Right ventricle myocardium superior (tissue), 1 donor: Measurements from ENCODE around the gene DGKZ. TPM values are rescaled to one million over a fixed set of nuclear protein-coding genes. Genes with fewer than 3 reads are reported as not detected.

Source experiments
- microRNA-seq: library from miRNA; unstranded; fragments of <30 nt; microRNA quantifications from one replicate; pipeline ENCODE4 v1.2.0, GENCODE V29; 2020
- total RNA-seq: library from RNA; stranded (reverse); fragmentation: NEBNext Ultra II Directional; extraction: Animal tissue kit (Norgen Biotek cat#: 25700); gene quantifications from one replicate; pipeline ENCODE4 v1.2.1, GENCODE V29; 2021
- donor health status: DM: no; HTN: yes; CAD: no; lungs with severe emphysema.

Gene DGKZ
- total RNA-seq, 1 donor from 2014 or later: 65.8 TPM

Small RNA genes lying within 50 kb of the gene (microRNA-seq; reads per million reads assigned to microRNA genes)
- not detected for gene MIR4688

Other genes with a start within 250 kb of the DGKZ start
- gene PHF21A, start 226.0 kb upstream of the DGKZ start, total RNA-seq: 36.6 TPM
- gene CREB3L1, start 69.8 kb upstream of the DGKZ start, total RNA-seq: 69.2 TPM
- 4.7 TPM for gene MDK, start 34.2 kb downstream of the DGKZ start, total RNA-seq
- not detected for gene CHRM4, start 44.3 kb downstream of the DGKZ start, total RNA-seq
- gene AMBRA1, start 246.6 kb downstream of the DGKZ start, total RNA-seq: 12.3 TPM